ENCODE data around the gene PPP1R9B.

PPP1R9B gene

DNA sequence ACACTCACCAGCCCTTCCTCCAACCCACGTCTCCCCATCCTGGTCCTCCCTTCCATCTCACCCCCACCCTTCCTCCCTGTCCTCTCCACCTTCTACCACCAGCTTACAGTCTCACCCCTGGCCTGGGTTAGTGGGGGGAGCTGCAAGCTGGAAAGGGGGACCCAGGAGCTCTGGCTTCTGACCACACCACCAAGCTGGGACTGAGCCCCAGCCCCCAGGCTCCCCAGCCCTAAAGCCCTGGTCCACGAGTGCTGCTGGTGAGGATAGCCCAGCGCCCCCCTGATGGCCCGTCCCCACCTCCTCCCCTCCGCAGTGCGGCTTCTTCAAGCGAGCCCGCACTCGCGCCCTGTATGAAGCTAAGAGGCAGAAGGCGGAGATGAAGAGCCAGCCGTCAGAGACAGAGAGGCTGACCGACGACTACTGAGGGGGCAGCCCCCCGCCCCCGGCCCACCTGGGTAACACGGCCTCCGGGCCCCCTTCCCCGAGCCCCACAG, 62.5 kb downstream of the PPP1R9B start:
- DNase-seq = no peak

DNA sequence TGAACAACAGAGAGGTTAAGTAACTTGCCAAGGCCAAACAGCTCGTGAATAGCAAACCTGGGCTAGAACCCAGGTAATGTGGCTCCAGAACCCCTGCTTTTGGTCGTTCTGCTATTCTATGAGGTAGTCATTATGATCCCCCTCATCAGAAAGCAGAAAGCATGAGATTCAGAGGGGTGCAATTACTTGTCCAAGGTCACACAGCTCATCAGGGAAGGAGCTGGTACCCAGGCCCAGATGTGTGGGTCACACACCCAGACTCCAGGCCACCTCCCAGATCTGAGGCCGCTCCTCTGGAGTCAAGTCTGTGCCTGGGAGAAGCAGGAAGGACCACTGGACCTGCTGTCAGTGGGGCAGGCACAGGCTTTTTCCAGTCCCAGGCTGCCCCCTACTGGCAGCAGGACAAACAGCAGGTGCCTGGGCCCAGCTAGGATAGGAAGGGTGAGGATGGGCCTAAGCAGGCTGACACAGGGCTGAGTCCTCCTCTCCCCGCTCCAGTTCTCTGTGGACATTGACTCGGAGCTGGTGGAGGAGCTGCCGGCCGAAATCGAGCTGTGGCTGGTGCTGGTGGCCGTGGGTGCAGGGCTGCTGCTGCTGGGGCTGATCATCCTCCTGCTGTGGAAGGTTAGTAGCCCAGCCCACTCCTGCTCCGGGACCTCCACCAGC, 63.1 kb downstream of the PPP1R9B start:
- peak; percentile 79 for DNase-seq
